H9 (cell line): ENCODE results near the gene RGS16. TPM values are rescaled to one million over a fixed set of nuclear protein-coding genes. Genes with fewer than 3 reads are reported as not detected.

Experiments used
- DNase-seq: peaks from one replicate; pipeline ENCODE4 v3.0.0-alpha.2; 2017
- H2AFZ ChIP-seq: one replicate; pipeline ENCODE4 v1.6.1; 2013; ENCODE audit warnings: mild to moderate bottlenecking, low read length, control low read depth, moderate library complexity
- H2AK5ac ChIP-seq: 2 replicates; pipeline ENCODE4 v1.6.1; 2013; ENCODE audit warnings: low read length, control low read depth, mixed read lengths; ENCODE audit not compliant: insufficient read length
- H2BK120ac ChIP-seq: one replicate; pipeline ENCODE4 v1.6.1; 2013; ENCODE audit warnings: low read depth, mild to moderate bottlenecking, low read length, control low read depth, inconsistent platforms; ENCODE audit not compliant: poor library complexity, severe bottlenecking
- H2BK12ac ChIP-seq: 2 replicates; pipeline ENCODE4 v1.6.1; 2013; ENCODE audit warnings: low read length, control low read depth, mixed read lengths, low read depth; ENCODE audit not compliant: insufficient read length
- H2BK15ac ChIP-seq: 2 replicates; pipeline ENCODE4 v1.6.1; 2013; ENCODE audit warnings: low read depth, low read length, control low read depth
- H2BK20ac ChIP-seq: one replicate; pipeline ENCODE4 v1.6.1; 2013; ENCODE audit warnings: low read depth, mild to moderate bottlenecking, low read length, control low read depth, inconsistent platforms; ENCODE audit not compliant: poor library complexity, severe bottlenecking
- H2BK5ac ChIP-seq: 2 replicates; pipeline ENCODE4 v1.6.1; 2013; ENCODE audit warnings: low read length, control low read depth, mixed read lengths; ENCODE audit not compliant: insufficient read length
- H3K14ac ChIP-seq: 2 replicates; pipeline ENCODE4 v1.6.1; 2013; ENCODE audit warnings: low read length, control low read depth; ENCODE audit not compliant: insufficient read depth
- H3K18ac ChIP-seq: 2 replicates; pipeline ENCODE4 v1.6.1; 2013; ENCODE audit warnings: low read depth, mild to moderate bottlenecking, mixed read lengths, low read length, control low read depth; ENCODE audit not compliant: insufficient read length
- H3K23ac ChIP-seq: 2 replicates; pipeline ENCODE4 v1.6.1; 2013; ENCODE audit warnings: low read length, control low read depth, mixed read lengths, low read depth; ENCODE audit not compliant: insufficient read length
- H3K23me2 ChIP-seq: 2 replicates; pipeline ENCODE4 v1.6.1; 2013; ENCODE audit warnings: low read depth, mild to moderate bottlenecking, mixed read lengths, low read length, control low read depth; ENCODE audit not compliant: insufficient read length, poor library complexity, severe bottlenecking
- H3K27ac ChIP-seq: 2 replicates; pipeline ENCODE4 v1.5.1; 2013; ENCODE audit warnings: low read length, control low read depth, mixed read lengths, low read depth; ENCODE audit not compliant: insufficient read length
- H3K27me3 ChIP-seq: 2 replicates; pipeline ENCODE4 v1.6.1; 2013; ENCODE audit warnings: low read length, control low read depth, inconsistent platforms; ENCODE audit not compliant: insufficient read depth
- H3K4ac ChIP-seq: 2 replicates; pipeline ENCODE4 v1.6.1; 2013; ENCODE audit warnings: low read depth, mild to moderate bottlenecking, control low read depth, inconsistent platforms, low read length, moderate library complexity
- H3K4me1 ChIP-seq: 2 replicates; pipeline ENCODE4 v1.6.1; 2013; ENCODE audit warnings: low read length, control low read depth, inconsistent platforms; ENCODE audit not compliant: insufficient read depth
- H3K4me2 ChIP-seq: 2 replicates; pipeline ENCODE4 v1.6.1; 2013; ENCODE audit warnings: low read length, control low read depth, mixed read lengths; ENCODE audit not compliant: insufficient read length, insufficient read depth
- H3K56ac ChIP-seq: 2 replicates; pipeline ENCODE4 v1.6.1; 2013; ENCODE audit warnings: low read depth, mild to moderate bottlenecking, mixed read lengths, low read length, control low read depth; ENCODE audit not compliant: insufficient read length
- H3K79me1 ChIP-seq: 2 replicates; pipeline ENCODE4 v1.6.1; 2013; ENCODE audit warnings: low read depth, mild to moderate bottlenecking, moderate library complexity, low read length, control low read depth, inconsistent platforms; ENCODE audit not compliant: insufficient read depth, poor library complexity, severe bottlenecking
- H3K79me2 ChIP-seq: 2 replicates; pipeline ENCODE4 v1.6.1; 2013; ENCODE audit warnings: low read length, control low read depth, inconsistent platforms; ENCODE audit not compliant: insufficient read depth
- H3K9ac ChIP-seq: 2 replicates; pipeline ENCODE4 v1.6.1; 2013; ENCODE audit warnings: low read length, control low read depth, mixed read lengths; ENCODE audit not compliant: insufficient read length; ENCODE audit errors: extremely low read depth
- H3K9me3 ChIP-seq: one replicate; pipeline ENCODE4 v1.6.1; 2013; ENCODE audit warnings: low read depth, low read length, inconsistent platforms; ENCODE audit not compliant: control insufficient read depth
- H3T11ph ChIP-seq: one replicate; pipeline ENCODE4 v1.6.1; 2013; ENCODE audit warnings: mild to moderate bottlenecking, low read length, control low read depth, inconsistent platforms
- H4K20me1 ChIP-seq: one replicate; pipeline ENCODE4 v1.6.1; 2013; ENCODE audit not compliant: control insufficient read depth, insufficient read length, insufficient read depth
- H4K5ac ChIP-seq: 2 replicates; pipeline ENCODE4 v1.6.1; 2013; ENCODE audit warnings: low read depth, mild to moderate bottlenecking, mixed read lengths, low read length, control low read depth; ENCODE audit not compliant: insufficient read length
- H4K8ac ChIP-seq: replicated peaks from 2 replicates; pipeline ENCODE4 v1.6.1; 2013; ENCODE audit warnings: low read length, control low read depth, mixed read lengths, low read depth; ENCODE audit not compliant: insufficient read length
- H4K91ac ChIP-seq: 2 replicates; pipeline ENCODE4 v1.6.1; 2013; ENCODE audit warnings: low read depth, mild to moderate bottlenecking, moderate library complexity, mixed read lengths, low read length, control low read depth; ENCODE audit not compliant: insufficient read length
- H3K27ac Mint-ChIP-seq, 3 experiments: 2 replicates in 2 of 3; 3 replicates in 1 of 3; pipeline ENCODE4 v1.8.0; 2020 to 2021; ENCODE audit warnings: mixed read lengths in 3 of 3, mild to moderate bottlenecking in 1 of 3, moderate library complexity in 1 of 3
- H3K27me3 Mint-ChIP-seq: 2 replicates; pipeline ENCODE4 v1.8.0; 2021; ENCODE audit warnings: low read depth, mild to moderate bottlenecking, moderate library complexity, mixed read lengths
- H3K36me3 Mint-ChIP-seq, 3 experiments: 2 replicates in 2 of 3; 3 replicates in 1 of 3; pipeline ENCODE4 v1.8.0; 2020 to 2021; ENCODE audit warnings: low read depth in 3 of 3, mixed read lengths in 3 of 3; ENCODE audit not compliant: insufficient read depth in 1 of 3
- H3K4me1 Mint-ChIP-seq, 2 experiments: 2 replicates each; pipeline ENCODE4 v1.8.0; 2020; ENCODE audit warnings: mixed read lengths in 2 of 2
- H3K4me3 Mint-ChIP-seq, 2 experiments: 2 replicates in 1 of 2; 3 replicates in 1 of 2; pipeline ENCODE4 v1.8.0; 2020 to 2021; ENCODE audit warnings: mild to moderate bottlenecking in 2 of 2, mixed read lengths in 2 of 2, moderate library complexity in 1 of 2
- H3K9me3 Mint-ChIP-seq, 2 experiments: 2 replicates in 1 of 2; 3 replicates in 1 of 2; pipeline ENCODE4 v1.8.0; 2020; ENCODE audit warnings: mild to moderate bottlenecking in 2 of 2, mixed read lengths in 2 of 2, moderate library complexity in 1 of 2
- CTCF ChIP-seq: fragments of 200-600 bp; sonication (generic); conservative IDR thresholded peaks from 3 replicates; pipeline ENCODE4 v1.8.0; 2021; ENCODE audit warnings: antibody characterized with exemption, mild to moderate bottlenecking
- WGBS: extraction: QIAGEN DNeasy Blood & Tissue Kit; methylation state at CpG from one replicate; pipeline ENCODE4 v1.1.7; 2013; ENCODE audit warnings: missing lambda C conversion rate, low lambda C conversion rate, mixed read lengths; ENCODE audit not compliant: insufficient read length; ENCODE audit errors: extremely low coverage; 5-methylcytosine and 5-hydroxymethylcytosine counted together
- total RNA-seq: library from RNA; stranded (reverse); gene quantifications from 2 replicates; pipeline ENCODE4 v1.2.1, GENCODE V29; 2021

The RGS16 gene
- total RNA-seq, 1 experiment from 2014 or later, result 6.9 TPM

- Histone ChIP-seq H4K20me1 (no peaks in the 10 kb centered on the region), H2AK5ac (no peak overlapping the region), H3K23ac (no peak overlapping the region), H4K8ac (no peak overlapping the region), H3K4me2 (no peak overlapping the region), H3K79me1 (no peaks in the 10 kb centered on the region), H3K14ac (no peak overlapping the region), H3K23me2 (peaks cover 8% of the 10 kb centered on the region), H3T11ph (no peak overlapping the region), H2BK20ac (no peak overlapping the region), H3K9ac (no peak overlapping the region), H3K27me3 (no peaks in the 10 kb centered on the region; the same call in 1 of the 2 replicates), H2AFZ (no peak overlapping the region), H2BK12ac (no peak overlapping the region), H4K5ac (no peak overlapping the region), H3K4me1 (peaks cover 18% of the 10 kb centered on the region; the same call in 1 of the 2 replicates), H3K79me2 (no peaks in the 10 kb centered on the region), H4K91ac (no peak overlapping the region), H3K27ac (no peak overlapping the region), H2BK5ac (no peak overlapping the region), H3K9me3 (no peaks in the 10 kb centered on the region), H2BK120ac (no peak overlapping the region), H3K4ac (no peak overlapping the region), H3K18ac (no peak overlapping the region), H3K56ac (no peak overlapping the region), H2BK15ac (no peak overlapping the region)
- no peaks in the 10 kb centered on the region; a peak in 2 of 5 replicates for H3K9me3 Mint-ChIP-seq
- 0 out of 7 replicates have a peak overlapping the region, but pooled peaks of 1 of the 3 experiments have one; percentile 63 for H3K27ac Mint-ChIP-seq
- TF ChIP-seq CTCF, result no peak
- DNase-seq, result no peak
- no peak overlapping the region for H3K4me3 Mint-ChIP-seq
- H3K27me3 Mint-ChIP-seq, result peaks cover 86% of the 10 kb centered on the region
- no CpG with 5 or more reads among the region's 6 CpGs for WGBS
- peaks cover 39 to 41% of the 10 kb centered on the region in 2 experiments for H3K4me1 Mint-ChIP-seq
- no peaks in the 10 kb centered on the region; a peak in 1 of 7 replicates for H3K36me3 Mint-ChIP-seq
These were observed 6.5 kb upstream of the RGS16 start for GRCh38 chr1:182610606-182611194.
